ENCODE measurements around the gene OR5H6. TPM values are rescaled to one million over a fixed set of nuclear protein-coding genes. Genes with fewer than 3 reads are reported as not detected.

OR5H6 gene
- total RNA-seq, 1 donor from 2014 or later, result not detected

DNA sequence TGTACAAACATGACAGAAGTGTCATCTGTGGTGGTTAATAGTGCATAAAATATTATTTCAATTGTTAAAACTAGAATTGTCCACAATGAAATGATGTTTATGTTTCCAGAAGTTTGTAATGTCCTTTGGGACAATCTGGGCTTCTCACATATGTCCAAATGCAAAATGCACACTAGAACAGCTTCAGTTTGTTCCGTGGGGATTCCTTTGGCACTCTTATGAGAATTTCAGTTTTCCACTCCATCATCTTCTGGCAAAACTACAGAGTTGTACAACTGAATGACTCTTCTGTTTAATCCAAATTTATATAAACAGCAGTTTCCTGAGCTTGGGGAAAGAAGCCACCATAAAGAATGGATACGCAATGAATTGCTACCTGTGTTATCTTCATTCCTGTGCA is 2.0 kb upstream of the OR5H6 start:
- H3K27ac Mint-ChIP-seq (ENCODE audit: unreplicated experiment), result no peak overlapping the region

DNA sequence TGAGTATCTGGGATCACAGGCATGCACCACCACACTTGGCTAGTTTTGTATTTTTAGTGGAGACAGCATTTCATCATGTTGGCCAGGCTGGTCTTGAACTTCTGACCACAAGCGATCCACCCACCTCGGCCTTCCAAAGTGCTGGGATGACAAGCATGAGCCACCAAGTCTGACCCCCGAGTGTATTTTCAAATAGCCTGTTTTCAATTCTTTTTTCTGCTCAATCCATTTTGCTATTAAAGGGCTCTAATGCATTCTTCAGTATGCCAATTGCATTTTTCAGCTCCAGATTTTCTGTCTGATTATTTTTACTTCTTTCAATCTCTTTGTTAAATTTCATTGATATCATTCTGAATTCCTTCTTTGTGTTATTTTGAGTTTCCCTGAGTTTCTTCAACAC is 5.8 kb downstream of the OR5H6 start:
- H3K27me3 Mint-ChIP-seq (ENCODE audit: low read depth), result no peaks in the 10 kb centered on the region
- H3K27ac Mint-ChIP-seq (ENCODE audit: unreplicated experiment), result no peak overlapping the region

More for the DNA sequence above, 2.0 kb upstream of the OR5H6 start:
- Mint-ChIP-seq H3K4me3 (ENCODE audit: unreplicated experiment) (no peak overlapping the region), H3K36me3 (ENCODE audit: low read depth) (no peaks in the 10 kb centered on the region), H3K9me3 (ENCODE audit: low read depth) (peaks cover 5% of the 10 kb centered on the region), H3K27me3 (ENCODE audit: low read depth) (no peaks in the 10 kb centered on the region), H3K4me1 (ENCODE audit: low read depth) (no peaks in the 10 kb centered on the region)
- no peak for DNase-seq (ENCODE audit: low spot score)
- TF ChIP-seq, protein P1, sequence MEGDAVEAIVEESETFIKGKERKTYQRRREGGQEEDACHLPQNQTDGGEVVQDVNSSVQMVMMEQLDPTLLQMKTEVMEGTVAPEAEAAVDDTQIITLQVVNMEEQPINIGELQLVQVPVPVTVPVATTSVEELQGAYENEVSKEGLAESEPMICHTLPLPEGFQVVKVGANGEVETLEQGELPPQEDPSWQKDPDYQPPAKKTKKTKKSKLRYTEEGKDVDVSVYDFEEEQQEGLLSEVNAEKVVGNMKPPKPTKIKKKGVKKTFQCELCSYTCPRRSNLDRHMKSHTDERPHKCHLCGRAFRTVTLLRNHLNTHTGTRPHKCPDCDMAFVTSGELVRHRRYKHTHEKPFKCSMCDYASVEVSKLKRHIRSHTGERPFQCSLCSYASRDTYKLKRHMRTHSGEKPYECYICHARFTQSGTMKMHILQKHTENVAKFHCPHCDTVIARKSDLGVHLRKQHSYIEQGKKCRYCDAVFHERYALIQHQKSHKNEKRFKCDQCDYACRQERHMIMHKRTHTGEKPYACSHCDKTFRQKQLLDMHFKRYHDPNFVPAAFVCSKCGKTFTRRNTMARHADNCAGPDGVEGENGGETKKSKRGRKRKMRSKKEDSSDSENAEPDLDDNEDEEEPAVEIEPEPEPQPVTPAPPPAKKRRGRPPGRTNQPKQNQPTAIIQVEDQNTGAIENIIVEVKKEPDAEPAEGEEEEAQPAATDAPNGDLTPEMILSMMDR (IDR thresholded peaks at IDR 0.05), result no peak

DNA sequence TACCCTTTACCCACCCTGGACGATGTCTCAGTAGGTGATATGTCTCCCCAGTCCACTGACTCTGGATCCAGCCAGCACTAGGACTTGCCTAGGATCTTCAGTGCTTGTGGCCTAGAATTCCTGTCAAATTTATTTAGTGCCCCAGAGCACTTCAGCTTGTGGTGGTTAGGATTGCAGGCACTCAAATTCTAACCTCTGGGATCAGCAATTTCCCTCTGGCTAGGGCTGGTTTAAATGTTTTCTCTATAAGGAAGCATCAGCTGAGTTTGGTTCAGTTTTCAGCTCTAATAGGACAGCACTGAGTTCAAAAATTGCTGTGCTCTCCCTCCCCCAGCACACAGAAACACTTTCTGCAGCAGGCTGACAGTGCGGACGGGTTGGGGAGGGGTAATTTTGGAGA is 8.1 kb downstream of the OR5H6 start:
- H3K9me3 Mint-ChIP-seq (ENCODE audit: low read depth), result peaks cover 17% of the 10 kb centered on the region
- H3K36me3 Mint-ChIP-seq (ENCODE audit: low read depth), result peaks cover 2% of the 10 kb centered on the region
- H3K4me1 Mint-ChIP-seq (ENCODE audit: low read depth), result no peaks in the 10 kb centered on the region
- H3K27me3 Mint-ChIP-seq (ENCODE audit: low read depth), result no peaks in the 10 kb centered on the region
- DNase-seq (ENCODE audit: low spot score), result no peak
- H3K27ac Mint-ChIP-seq (ENCODE audit: unreplicated experiment), result no peak overlapping the region
- no peak overlapping the region for H3K4me3 Mint-ChIP-seq (ENCODE audit: unreplicated experiment)
- TF ChIP-seq, protein P1 (IDR thresholded peaks at IDR 0.05), result no peak

More for the DNA sequence above, 5.8 kb downstream of the OR5H6 start:
- H3K36me3 Mint-ChIP-seq (ENCODE audit: low read depth), result peaks cover 2% of the 10 kb centered on the region
- no peak for DNase-seq (ENCODE audit: low spot score)
- peaks cover 17% of the 10 kb centered on the region for H3K9me3 Mint-ChIP-seq (ENCODE audit: low read depth)
- no peak overlapping the region for H3K4me3 Mint-ChIP-seq (ENCODE audit: unreplicated experiment)
- H3K4me1 Mint-ChIP-seq (ENCODE audit: low read depth), result no peaks in the 10 kb centered on the region
- TF ChIP-seq, protein P1 (IDR thresholded peaks at IDR 0.05), result no peak

DNA sequence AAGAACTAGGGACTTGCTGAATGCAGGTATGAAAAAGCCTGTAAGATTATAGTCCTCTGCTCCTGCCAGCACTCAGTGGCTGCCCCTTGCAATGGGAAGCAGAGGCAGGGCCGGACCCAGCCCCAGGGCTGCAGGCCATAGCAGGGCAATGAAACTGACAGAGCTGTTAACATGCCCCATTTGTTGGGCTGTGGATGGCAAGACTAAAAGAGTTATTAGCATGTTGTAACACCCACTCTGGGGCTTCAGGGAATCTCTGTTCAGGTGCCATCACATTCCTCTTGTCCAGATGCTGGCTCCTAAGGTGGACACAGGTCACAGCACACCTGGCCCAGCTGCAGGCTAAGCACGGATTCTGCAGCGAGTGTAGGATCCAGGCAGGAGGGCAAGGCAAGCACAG is 10.9 kb downstream of the OR5H6 start:
- H3K27me3 Mint-ChIP-seq (ENCODE audit: low read depth), result peaks cover 5% of the 10 kb centered on the region
- no peak overlapping the region for H3K27ac Mint-ChIP-seq (ENCODE audit: unreplicated experiment)
- H3K4me1 Mint-ChIP-seq (ENCODE audit: low read depth), result no peaks in the 10 kb centered on the region
- H3K9me3 Mint-ChIP-seq (ENCODE audit: low read depth), result peaks cover 8% of the 10 kb centered on the region
- H3K36me3 Mint-ChIP-seq (ENCODE audit: low read depth), result peaks cover 2% of the 10 kb centered on the region
- no peak overlapping the region for H3K4me3 Mint-ChIP-seq (ENCODE audit: unreplicated experiment)
- no peak for DNase-seq (ENCODE audit: low spot score)
- TF ChIP-seq, protein P1 (IDR thresholded peaks at IDR 0.05), result no peak

DNA sequence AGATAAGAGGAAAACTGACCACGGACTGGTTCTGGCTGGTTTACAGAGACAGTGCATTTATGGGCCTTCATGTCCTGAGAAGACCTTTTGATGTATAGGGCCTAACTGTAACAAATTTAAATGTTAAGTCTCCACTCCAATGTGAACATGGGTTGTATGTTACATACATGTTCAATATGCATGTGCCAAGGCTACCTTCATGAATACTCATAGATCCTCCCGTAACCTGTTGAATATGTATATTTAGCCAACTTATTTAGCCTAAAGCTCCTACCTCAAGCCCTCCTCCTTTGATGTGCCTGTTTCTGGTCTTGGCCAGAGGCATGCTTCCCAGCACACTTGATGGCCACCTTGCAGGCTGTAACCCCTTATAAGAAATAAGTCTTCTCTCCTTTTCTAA is 18.2 kb downstream of the OR5H6 start, which contains the start of gene OR5H2:
TSS of gene OR5H2 (plus strand) at position 301 of the 400 bp plus-strand sequence. CDS start 398 bp downstream, outside the sequence.
- Mint-ChIP-seq H3K36me3 (ENCODE audit: low read depth) (no peaks in the 10 kb centered on the region), H3K4me3 (ENCODE audit: unreplicated experiment) (no peak within 1 kb of the TSS), H3K27ac (ENCODE audit: unreplicated experiment) (no peak within 1 kb of the TSS), H3K9me3 (ENCODE audit: low read depth) (peaks cover 6% of the 10 kb centered on the region), H3K27me3 (ENCODE audit: low read depth) (peaks cover 8% of the 10 kb centered on the region), H3K4me1 (ENCODE audit: low read depth) (no peaks in the 10 kb centered on the region)
- TF ChIP-seq, protein P1 (IDR thresholded peaks at IDR 0.05), result no peak
- DNase-seq (ENCODE audit: low spot score), result no peak
